Kidney epithelial cell (primary cell): Measurements from ENCODE around the gene NMUR2. TPM values are rescaled to one million over a fixed set of nuclear protein-coding genes. Genes with fewer than 3 reads are reported as not detected.

Experiments
- DNase-seq: peaks from one replicate; pipeline ENCODE4 v3.0.0-alpha.2; 2010; ENCODE audit warnings: low read depth
- H3K27me3 ChIP-seq: 2 replicates; pipeline ENCODE4 v1.6.0; 2011; ENCODE audit warnings: low read length; ENCODE audit not compliant: control insufficient read depth, insufficient read depth
- H3K36me3 ChIP-seq: 2 replicates; pipeline ENCODE4 v1.5.1; 2011; ENCODE audit warnings: low read length; ENCODE audit not compliant: control insufficient read depth, insufficient read depth
- H3K4me3 ChIP-seq: 2 replicates; pipeline ENCODE4 v1.5.1; 2011; ENCODE audit warnings: low read depth, mild to moderate bottlenecking, control low read depth, low read length
- CTCF ChIP-seq: IDR thresholded peaks from 2 replicates; pipeline ENCODE4 v1.5.1; 2011; ENCODE audit warnings: mild to moderate bottlenecking, moderate library complexity, low read length, control low read depth, inconsistent platforms; ENCODE audit not compliant: insufficient read depth, poor library complexity, severe bottlenecking
- total RNA-seq: library from RNA; depleted of rRNA; stranded (reverse); fragments of >200 nt; gene quantifications from 2 replicates; pipeline ENCODE4 v1.2.3, GENCODE V29; 2015

Gene NMUR2, protein sequence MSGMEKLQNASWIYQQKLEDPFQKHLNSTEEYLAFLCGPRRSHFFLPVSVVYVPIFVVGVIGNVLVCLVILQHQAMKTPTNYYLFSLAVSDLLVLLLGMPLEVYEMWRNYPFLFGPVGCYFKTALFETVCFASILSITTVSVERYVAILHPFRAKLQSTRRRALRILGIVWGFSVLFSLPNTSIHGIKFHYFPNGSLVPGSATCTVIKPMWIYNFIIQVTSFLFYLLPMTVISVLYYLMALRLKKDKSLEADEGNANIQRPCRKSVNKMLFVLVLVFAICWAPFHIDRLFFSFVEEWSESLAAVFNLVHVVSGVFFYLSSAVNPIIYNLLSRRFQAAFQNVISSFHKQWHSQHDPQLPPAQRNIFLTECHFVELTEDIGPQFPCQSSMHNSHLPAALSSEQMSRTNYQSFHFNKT
- total RNA-seq, result not detected in 2 replicates

GRCh38 chr5:152405145-152405544 is at the start of gene NMUR2:
Gene NMUR2, minus strand, starts transcription at chr5:152405279. Its CDS starts 166 bp downstream, at chr5:152405113.
- H3K4me3 ChIP-seq, result no peak within 1 kb of the TSS
- TF ChIP-seq CTCF, result no peak
- DNase-seq, result no peak

DNA sequence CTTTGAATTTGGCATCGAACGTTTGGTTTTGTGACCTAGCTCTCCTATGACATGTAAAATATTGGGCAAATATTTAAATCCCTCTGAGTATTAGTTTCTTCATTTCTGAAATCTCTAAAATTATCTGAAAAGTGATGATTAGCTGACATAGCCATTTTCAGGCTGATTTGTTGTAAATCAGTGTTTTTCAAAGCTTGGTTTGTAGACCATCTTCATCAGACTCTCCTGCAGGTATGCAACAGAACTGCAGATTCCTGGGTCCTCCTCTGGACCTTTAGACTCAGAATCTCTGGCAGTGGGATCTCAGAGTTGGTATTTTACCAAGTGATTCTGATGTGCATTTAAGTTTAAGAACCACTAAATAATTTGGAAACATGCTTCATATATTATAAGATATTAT is 38.9 kb upstream of the NMUR2 start:
- DNase-seq, result no peak
- Histone ChIP-seq H3K4me3 (no peak overlapping the region), H3K27me3 (no peaks in the 10 kb centered on the region), H3K36me3 (no peaks in the 10 kb centered on the region)
- no peak for TF ChIP-seq CTCF

More at GRCh38 chr5:152405145-152405544, at the start of gene NMUR2:
- H3K27me3 ChIP-seq, result no peaks in the 10 kb centered on the region
- no peaks in the 10 kb centered on the region for H3K36me3 ChIP-seq

DNA sequence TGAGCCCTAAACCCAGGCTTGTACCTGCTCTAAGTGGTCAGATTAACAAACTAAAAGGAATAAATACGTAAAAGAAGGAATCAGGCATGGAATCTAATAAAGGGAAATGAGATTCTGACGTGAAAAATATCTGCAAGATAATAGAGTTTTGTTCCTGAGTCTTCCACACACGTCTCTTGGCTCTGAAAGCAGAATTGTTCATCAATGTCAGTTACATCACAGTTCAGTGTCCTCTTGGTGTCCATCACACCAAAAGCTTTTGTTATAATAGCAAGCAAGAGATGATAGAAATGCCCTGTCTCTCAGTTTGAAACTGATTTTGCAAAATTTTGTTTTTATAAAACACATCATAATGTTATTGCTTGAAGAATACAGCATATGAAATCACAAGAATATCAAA is 34.7 kb upstream of the NMUR2 start:
- no peak for TF ChIP-seq CTCF
- no peak for DNase-seq
- Histone ChIP-seq H3K27me3 (no peaks in the 10 kb centered on the region), H3K4me3 (no peak overlapping the region), H3K36me3 (no peaks in the 10 kb centered on the region)

- H3K36me3 ChIP-seq, result no peaks in the 10 kb centered on the region
- TF ChIP-seq CTCF, result no peak
- no peak for DNase-seq
- no peaks in the 10 kb centered on the region for H3K27me3 ChIP-seq
- H3K4me3 ChIP-seq, result no peak overlapping the region
These were observed 32.8 kb upstream of the NMUR2 start for GRCh38 chr5:152437866-152438265.

- Histone ChIP-seq H3K36me3 (no peaks in the 10 kb centered on the region), H3K4me3 (no peak overlapping the region), H3K27me3 (no peaks in the 10 kb centered on the region)
- TF ChIP-seq CTCF, result no peak
- no peak for DNase-seq
These were observed 22.6 kb upstream of the NMUR2 start for GRCh38 chr5:152427721-152428120.

- no peak for DNase-seq
- no peak overlapping the region for H3K4me3 ChIP-seq
- H3K36me3 ChIP-seq, result no peaks in the 10 kb centered on the region
- no peaks in the 10 kb centered on the region for H3K27me3 ChIP-seq
- no peak for TF ChIP-seq CTCF
These were observed 20.0 kb upstream of the NMUR2 start for GRCh38 chr5:152425083-152425482.
